Measurements from ENCODE around the gene GOLGA6C.
"Not testable (repeated sequence)": the region's sequence is repeated elsewhere in the genome, so short reads cannot be mapped to it uniquely, and the experiment has no call there.

GOLGA6C gene

GRCh38 chr15:75213212-75213767 lies 44.8 kb upstream of the GOLGA6C start:
- no peak for TF ChIP-seq CTCF (IDR thresholded peaks at IDR 0.05; ENCODE audit: insufficient read depth, low read depth, low read length, missing control alignments)
- no peak overlapping the region for H3K4me3 ChIP-seq (ENCODE audit: low read depth, low read length)
- no peak for DNase-seq (ENCODE audit: low read depth)

- TF ChIP-seq CTCF (IDR thresholded peaks at IDR 0.05; ENCODE audit: insufficient read depth, low read depth, low read length, missing control alignments): no peak
- H3K4me3 ChIP-seq (ENCODE audit: low read depth, low read length): no peak overlapping the region
- DNase-seq (ENCODE audit: low read depth): peak; percentile 47
Measured at GRCh38 chr15:75213768-75214221, 44.3 kb upstream of the GOLGA6C start.

- TF ChIP-seq CTCF (IDR thresholded peaks at IDR 0.05; ENCODE audit: insufficient read depth, low read depth, low read length, missing control alignments): no peak
- no peak overlapping the region for H3K4me3 ChIP-seq (ENCODE audit: low read depth, low read length)
- peak; percentile 49 for DNase-seq (ENCODE audit: low read depth)
Measured at GRCh38 chr15:75214293-75215096, 43.6 kb upstream of the GOLGA6C start.

- peak; percentile 62 for DNase-seq (ENCODE audit: low read depth)
- no peak overlapping the region for H3K4me3 ChIP-seq (ENCODE audit: low read depth, low read length)
- TF ChIP-seq CTCF (IDR thresholded peaks at IDR 0.05; ENCODE audit: insufficient read depth, low read depth, low read length, missing control alignments): no peak
Measured at GRCh38 chr15:75215107-75216004, 42.8 kb upstream of the GOLGA6C start.

- H3K4me3 ChIP-seq (ENCODE audit: low read depth, low read length): no peak overlapping the region
- no peak for DNase-seq (ENCODE audit: low read depth)
- no peak for TF ChIP-seq CTCF (IDR thresholded peaks at IDR 0.05; ENCODE audit: insufficient read depth, low read depth, low read length, missing control alignments)
Measured at GRCh38 chr15:75217012-75217411, 41.1 kb upstream of the GOLGA6C start.

GRCh38 chr15:75217574-75217973 lies 40.6 kb upstream of the GOLGA6C start:
- not testable (repeated sequence) for DNase-seq (ENCODE audit: low read depth); H3K4me3 ChIP-seq (ENCODE audit: low read depth, low read length)

GRCh38 chr15:75219507-75219929 lies 38.6 kb upstream of the GOLGA6C start:
- not testable (repeated sequence) for DNase-seq (ENCODE audit: low read depth); H3K4me3 ChIP-seq (ENCODE audit: low read depth, low read length)
